ENCODE measurements around the gene CEBPB.

CEBPB gene

GRCh38 chr20:50231854-50232253 is 41.2 kb downstream of the CEBPB start:
- DNase-seq, result no peak

GRCh38 chr20:50232651-50233324 is 42.2 kb downstream of the CEBPB start:
- DNase-seq, result no peak

GRCh38 chr20:50233325-50234212 is 42.9 kb downstream of the CEBPB start:
- DNase-seq, result no peak

- DNase-seq, result no peak
These were observed 43.7 kb downstream of the CEBPB start for GRCh38 chr20:50234288-50234687.

- no peak for DNase-seq
These were observed 46.7 kb downstream of the CEBPB start for GRCh38 chr20:50237349-50237748.

GRCh38 chr20:50238081-50238800 is 47.6 kb downstream of the CEBPB start:
- DNase-seq, result no peak

GRCh38 chr20:50240092-50240491 is 49.5 kb downstream of the CEBPB start:
- DNase-seq, result no peak

GRCh38 chr20:50242178-50242514 is 51.5 kb downstream of the CEBPB start:
- DNase-seq, result no peak

Measured in NCI-H1694 treated with DMSO at 0.1 percent for 48 hours (cell line).